GM21619 (cell line): ENCODE measurements around the gene RUNX1.

Experiments
- ATAC-seq: cut with Tn5 transposase; IDR thresholded peaks from one replicate; pipeline ENCODE4 v1.9.1; 2021; ENCODE audit not compliant: unreplicated experiment

Gene RUNX1

GRCh38 chr21:34797921-34798535, 251.1 kb downstream of the RUNX1 start:
- no peak for ATAC-seq

- no peak for ATAC-seq
Measured at GRCh38 chr21:34797201-34797525, 251.9 kb downstream of the RUNX1 start.

- ATAC-seq = no peak
Measured at GRCh38 chr21:34796518-34797200, 252.4 kb downstream of the RUNX1 start.

GRCh38 chr21:34795548-34796180, 253.4 kb downstream of the RUNX1 start:
- no peak for ATAC-seq

- no peak for ATAC-seq
Measured at GRCh38 chr21:34795175-34795547, 253.9 kb downstream of the RUNX1 start.

GRCh38 chr21:34794686-34795085, 254.4 kb downstream of the RUNX1 start:
- ATAC-seq = no peak

GRCh38 chr21:34793471-34793870, 255.6 kb downstream of the RUNX1 start:
- ATAC-seq = no peak

- ATAC-seq = no peak
Measured at GRCh38 chr21:34792504-34793089, 256.5 kb downstream of the RUNX1 start.

- ATAC-seq = no peak
Measured at GRCh38 chr21:34791776-34792503, 257.2 kb downstream of the RUNX1 start.

GRCh38 chr21:34790834-34791233, 258.3 kb downstream of the RUNX1 start:
- ATAC-seq = no peak

GRCh38 chr21:34790341-34790740, 258.8 kb downstream of the RUNX1 start:
- no peak for ATAC-seq

- ATAC-seq = no peak
Measured at GRCh38 chr21:34788879-34789278, 260.2 kb downstream of the RUNX1 start.

- no peak for ATAC-seq
Measured at GRCh38 chr21:34783815-34784214, 265.3 kb downstream of the RUNX1 start.

GRCh38 chr21:34782506-34783360, 266.4 kb downstream of the RUNX1 start:
- ATAC-seq = no peak

- ATAC-seq = no peak
Measured at GRCh38 chr21:34781526-34781925, 267.6 kb downstream of the RUNX1 start.

- ATAC-seq = no peak
Measured at GRCh38 chr21:34779860-34780259, 269.2 kb downstream of the RUNX1 start.

- no peak for ATAC-seq
Measured at GRCh38 chr21:34775793-34776192, 273.3 kb downstream of the RUNX1 start.

GRCh38 chr21:34774750-34775149, 274.4 kb downstream of the RUNX1 start:
- no peak for ATAC-seq

- no peak for ATAC-seq
Measured at GRCh38 chr21:34771512-34772028, 277.5 kb downstream of the RUNX1 start.

GRCh38 chr21:34770576-34770975, 278.5 kb downstream of the RUNX1 start:
- ATAC-seq = no peak
